ENCODE data around the gene SORCS3.

DNA sequence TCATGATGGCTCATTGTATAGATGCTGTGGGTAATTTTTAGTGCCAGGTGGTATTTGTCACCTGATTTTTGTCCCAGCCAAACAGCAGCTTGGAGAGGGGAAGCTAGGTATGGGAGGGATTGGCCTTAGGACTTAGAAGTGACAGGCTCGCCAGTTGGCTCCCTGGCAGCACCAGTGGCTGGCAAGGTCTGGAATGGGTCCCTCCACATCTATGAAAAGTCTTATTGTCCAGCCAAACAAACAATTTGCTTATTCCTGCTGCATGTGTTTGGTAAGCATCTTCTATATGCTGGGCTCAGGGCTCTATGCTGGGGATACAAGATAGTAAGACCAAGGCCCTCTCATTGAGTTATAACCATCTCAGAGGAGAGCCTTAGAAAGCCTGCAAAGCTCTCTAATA, 42.5 kb downstream of the SORCS3 start:
- TF ChIP-seq CTCF (IDR thresholded peaks at IDR 0.05; ENCODE audit: low read depth, low read length, missing input control), result no peak
- TF ChIP-seq, protein P1, sequence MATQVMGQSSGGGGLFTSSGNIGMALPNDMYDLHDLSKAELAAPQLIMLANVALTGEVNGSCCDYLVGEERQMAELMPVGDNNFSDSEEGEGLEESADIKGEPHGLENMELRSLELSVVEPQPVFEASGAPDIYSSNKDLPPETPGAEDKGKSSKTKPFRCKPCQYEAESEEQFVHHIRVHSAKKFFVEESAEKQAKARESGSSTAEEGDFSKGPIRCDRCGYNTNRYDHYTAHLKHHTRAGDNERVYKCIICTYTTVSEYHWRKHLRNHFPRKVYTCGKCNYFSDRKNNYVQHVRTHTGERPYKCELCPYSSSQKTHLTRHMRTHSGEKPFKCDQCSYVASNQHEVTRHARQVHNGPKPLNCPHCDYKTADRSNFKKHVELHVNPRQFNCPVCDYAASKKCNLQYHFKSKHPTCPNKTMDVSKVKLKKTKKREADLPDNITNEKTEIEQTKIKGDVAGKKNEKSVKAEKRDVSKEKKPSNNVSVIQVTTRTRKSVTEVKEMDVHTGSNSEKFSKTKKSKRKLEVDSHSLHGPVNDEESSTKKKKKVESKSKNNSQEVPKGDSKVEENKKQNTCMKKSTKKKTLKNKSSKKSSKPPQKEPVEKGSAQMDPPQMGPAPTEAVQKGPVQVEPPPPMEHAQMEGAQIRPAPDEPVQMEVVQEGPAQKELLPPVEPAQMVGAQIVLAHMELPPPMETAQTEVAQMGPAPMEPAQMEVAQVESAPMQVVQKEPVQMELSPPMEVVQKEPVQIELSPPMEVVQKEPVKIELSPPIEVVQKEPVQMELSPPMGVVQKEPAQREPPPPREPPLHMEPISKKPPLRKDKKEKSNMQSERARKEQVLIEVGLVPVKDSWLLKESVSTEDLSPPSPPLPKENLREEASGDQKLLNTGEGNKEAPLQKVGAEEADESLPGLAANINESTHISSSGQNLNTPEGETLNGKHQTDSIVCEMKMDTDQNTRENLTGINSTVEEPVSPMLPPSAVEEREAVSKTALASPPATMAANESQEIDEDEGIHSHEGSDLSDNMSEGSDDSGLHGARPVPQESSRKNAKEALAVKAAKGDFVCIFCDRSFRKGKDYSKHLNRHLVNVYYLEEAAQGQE (IDR thresholded peaks at IDR 0.05), result no peak
- no peak for TF ChIP-seq TAF1 (conservative IDR thresholded peaks at IDR 0.05)
- TF ChIP-seq MAX (IDR thresholded peaks at IDR 0.05), result no peak
- TF ChIP-seq, protein P2, sequence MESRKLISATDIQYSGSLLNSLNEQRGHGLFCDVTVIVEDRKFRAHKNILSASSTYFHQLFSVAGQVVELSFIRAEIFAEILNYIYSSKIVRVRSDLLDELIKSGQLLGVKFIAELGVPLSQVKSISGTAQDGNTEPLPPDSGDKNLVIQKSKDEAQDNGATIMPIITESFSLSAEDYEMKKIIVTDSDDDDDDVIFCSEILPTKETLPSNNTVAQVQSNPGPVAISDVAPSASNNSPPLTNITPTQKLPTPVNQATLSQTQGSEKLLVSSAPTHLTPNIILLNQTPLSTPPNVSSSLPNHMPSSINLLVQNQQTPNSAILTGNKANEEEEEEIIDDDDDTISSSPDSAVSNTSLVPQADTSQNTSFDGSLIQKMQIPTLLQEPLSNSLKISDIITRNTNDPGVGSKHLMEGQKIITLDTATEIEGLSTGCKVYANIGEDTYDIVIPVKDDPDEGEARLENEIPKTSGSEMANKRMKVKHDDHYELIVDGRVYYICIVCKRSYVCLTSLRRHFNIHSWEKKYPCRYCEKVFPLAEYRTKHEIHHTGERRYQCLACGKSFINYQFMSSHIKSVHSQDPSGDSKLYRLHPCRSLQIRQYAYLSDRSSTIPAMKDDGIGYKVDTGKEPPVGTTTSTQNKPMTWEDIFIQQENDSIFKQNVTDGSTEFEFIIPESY (IDR thresholded peaks at IDR 0.05), result no peak
- TF ChIP-seq GABPA (IDR thresholded peaks at IDR 0.05 in 1 of 2, conservative IDR thresholded peaks at IDR 0.05 in 1 of 2), result no peak
- TF ChIP-seq YY1 (IDR thresholded peaks at IDR 0.05), result no peak
- TF ChIP-seq RAD21 (IDR thresholded peaks at IDR 0.05), result no peak
- no peak for TF ChIP-seq EGR1 (IDR thresholded peaks at IDR 0.05; ENCODE audit: low read depth in 2 of 2)
